ENCODE results near the gene GRIK4. TPM values are rescaled to one million over a fixed set of nuclear protein-coding genes. Genes with fewer than 3 reads are reported as not detected.

GRIK4 gene
- total RNA-seq, 1 experiment from 2014 or later: not detected

DNA sequence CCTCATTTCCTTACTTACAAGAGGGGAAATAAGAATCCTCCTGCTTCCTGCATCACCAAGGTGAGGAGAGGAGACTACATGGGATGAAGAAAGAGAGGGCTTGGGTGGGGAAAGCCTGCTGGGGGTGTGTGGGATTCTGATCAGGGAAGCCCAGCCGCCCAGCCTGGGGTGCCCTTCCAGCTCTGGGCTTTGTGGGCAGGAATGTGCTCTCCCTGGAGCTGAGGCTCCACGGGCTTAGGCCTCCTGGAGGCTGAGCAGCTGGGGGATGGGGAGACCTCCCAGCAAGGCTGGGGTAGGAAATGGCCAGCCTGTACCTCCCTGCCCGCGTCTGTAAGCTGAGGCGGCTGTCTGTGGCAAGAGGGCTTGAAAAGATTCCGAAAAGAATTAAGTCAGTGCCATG lies 206.1 kb downstream of the GRIK4 start:
- ChIA-PET POLR2A (ENCODE audit: unreplicated experiment) (no interaction called here), CTCF (no interaction called here)

GRCh38 chr11:120718171-120718570 lies 206.6 kb downstream of the GRIK4 start:
- no peaks in the 10 kb centered on the region for H3K9me2 ChIP-seq (ENCODE audit: insufficient read depth)
- H3K27me3 ChIP-seq (ENCODE audit: insufficient read depth, low read depth): peaks cover 98% of the 10 kb centered on the region
- POLR2A ChIA-PET (ENCODE audit: unreplicated experiment): no interaction called here
- no peak for TF ChIP-seq EZH2 (IDR thresholded peaks at IDR 0.05; ENCODE audit: low read depth)
- TF ChIP-seq, protein P1, sequence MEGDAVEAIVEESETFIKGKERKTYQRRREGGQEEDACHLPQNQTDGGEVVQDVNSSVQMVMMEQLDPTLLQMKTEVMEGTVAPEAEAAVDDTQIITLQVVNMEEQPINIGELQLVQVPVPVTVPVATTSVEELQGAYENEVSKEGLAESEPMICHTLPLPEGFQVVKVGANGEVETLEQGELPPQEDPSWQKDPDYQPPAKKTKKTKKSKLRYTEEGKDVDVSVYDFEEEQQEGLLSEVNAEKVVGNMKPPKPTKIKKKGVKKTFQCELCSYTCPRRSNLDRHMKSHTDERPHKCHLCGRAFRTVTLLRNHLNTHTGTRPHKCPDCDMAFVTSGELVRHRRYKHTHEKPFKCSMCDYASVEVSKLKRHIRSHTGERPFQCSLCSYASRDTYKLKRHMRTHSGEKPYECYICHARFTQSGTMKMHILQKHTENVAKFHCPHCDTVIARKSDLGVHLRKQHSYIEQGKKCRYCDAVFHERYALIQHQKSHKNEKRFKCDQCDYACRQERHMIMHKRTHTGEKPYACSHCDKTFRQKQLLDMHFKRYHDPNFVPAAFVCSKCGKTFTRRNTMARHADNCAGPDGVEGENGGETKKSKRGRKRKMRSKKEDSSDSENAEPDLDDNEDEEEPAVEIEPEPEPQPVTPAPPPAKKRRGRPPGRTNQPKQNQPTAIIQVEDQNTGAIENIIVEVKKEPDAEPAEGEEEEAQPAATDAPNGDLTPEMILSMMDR (conservative IDR thresholded peaks at IDR 0.05): no peak
- H3K4me2 ChIP-seq: no peak overlapping the region
- H3K4me3 ChIP-seq: no peak overlapping the region
- no peaks in the 10 kb centered on the region for H3K9me3 ChIP-seq (ENCODE audit: insufficient read depth, low read depth)
- no peaks in the 10 kb centered on the region for H3K79me2 ChIP-seq (ENCODE audit: low read depth)
- H4K20me1 ChIP-seq (ENCODE audit: insufficient read depth): no peaks in the 10 kb centered on the region
- H3K4me1 ChIP-seq (replicated peaks; ENCODE audit: insufficient read depth): no peaks in the 10 kb centered on the region
- BruUV-seq (replicated peaks): no TSS peak
- no peaks in the 10 kb centered on the region for H3K36me3 ChIP-seq (ENCODE audit: low read depth)
- no peak for DNase-seq
- H3K27ac ChIP-seq: no peak overlapping the region
- CTCF ChIA-PET: no interaction called here
- no peak overlapping the region for H2AFZ ChIP-seq
- H3F3A ChIP-seq (ENCODE audit: insufficient read depth, low read depth): no peaks in the 10 kb centered on the region
- intact Hi-C loops (cut with micrococcal nuclease; ENCODE audit: unreplicated experiment): no loop called here

More for the DNA sequence above, 206.1 kb downstream of the GRIK4 start:
- Histone ChIP-seq H3K9me3 (ENCODE audit: insufficient read depth, low read depth) (no peaks in the 10 kb centered on the region), H2AFZ (no peak overlapping the region), H3K4me2 (no peak overlapping the region), H3K27me3 (ENCODE audit: insufficient read depth, low read depth) (peaks cover 98% of the 10 kb centered on the region), H3K4me3 (no peak overlapping the region), H4K20me1 (ENCODE audit: insufficient read depth) (no peaks in the 10 kb centered on the region), H3F3A (ENCODE audit: insufficient read depth, low read depth) (no peaks in the 10 kb centered on the region), H3K36me3 (ENCODE audit: low read depth) (no peaks in the 10 kb centered on the region), H3K27ac (no peak overlapping the region), H3K4me1 (replicated peaks; ENCODE audit: insufficient read depth) (no peaks in the 10 kb centered on the region), H3K79me2 (ENCODE audit: low read depth) (no peaks in the 10 kb centered on the region), H3K9me2 (ENCODE audit: insufficient read depth) (no peaks in the 10 kb centered on the region)
- no TSS peak for BruUV-seq (replicated peaks)
- no peak for TF ChIP-seq EZH2 (IDR thresholded peaks at IDR 0.05; ENCODE audit: low read depth)
- TF ChIP-seq, protein P1 (conservative IDR thresholded peaks at IDR 0.05): no peak
- no peak for DNase-seq
- intact Hi-C loops (cut with micrococcal nuclease; ENCODE audit: unreplicated experiment): no loop called here

GRCh38 chr11:120719348-120719747 lies 207.8 kb downstream of the GRIK4 start:
- no peak for DNase-seq
- POLR2A ChIA-PET (ENCODE audit: unreplicated experiment): no interaction called here

More at GRCh38 chr11:120719348-120719747, 207.8 kb downstream of the GRIK4 start:
- no peak overlapping the region for H3K4me3 ChIP-seq
- CTCF ChIA-PET: no interaction called here
- no peaks in the 10 kb centered on the region for H4K20me1 ChIP-seq (ENCODE audit: insufficient read depth)
- TF ChIP-seq, protein P1 (conservative IDR thresholded peaks at IDR 0.05): no peak
- no peak for TF ChIP-seq EZH2 (IDR thresholded peaks at IDR 0.05; ENCODE audit: low read depth)
- no peak overlapping the region for H3K27ac ChIP-seq
- H3K4me1 ChIP-seq (replicated peaks; ENCODE audit: insufficient read depth): no peaks in the 10 kb centered on the region
- no peaks in the 10 kb centered on the region for H3F3A ChIP-seq (ENCODE audit: insufficient read depth, low read depth)
- no peaks in the 10 kb centered on the region for H3K9me2 ChIP-seq (ENCODE audit: insufficient read depth)
- no peaks in the 10 kb centered on the region for H3K9me3 ChIP-seq (ENCODE audit: insufficient read depth, low read depth)
- no peak overlapping the region for H3K4me2 ChIP-seq
- H3K79me2 ChIP-seq (ENCODE audit: low read depth): no peaks in the 10 kb centered on the region
- H3K36me3 ChIP-seq (ENCODE audit: low read depth): no peaks in the 10 kb centered on the region
- BruUV-seq (replicated peaks): no TSS peak
- peaks cover 98% of the 10 kb centered on the region for H3K27me3 ChIP-seq (ENCODE audit: insufficient read depth, low read depth)
- no peak overlapping the region for H2AFZ ChIP-seq
- intact Hi-C loops (cut with micrococcal nuclease; ENCODE audit: unreplicated experiment): no loop called here
